H9 (cell line): Measurements from ENCODE around the gene STX8. TPM values are rescaled to one million over a fixed set of nuclear protein-coding genes. Genes with fewer than 3 reads are reported as not detected.

Experiments
- DNase-seq: peaks from one replicate; pipeline ENCODE4 v3.0.0-alpha.2; 2017
- H2AFZ ChIP-seq: one replicate; pipeline ENCODE4 v1.6.1; 2013; ENCODE audit warnings: mild to moderate bottlenecking, low read length, control low read depth, moderate library complexity
- H2AK5ac ChIP-seq: 2 replicates; pipeline ENCODE4 v1.6.1; 2013; ENCODE audit warnings: low read length, control low read depth, mixed read lengths; ENCODE audit not compliant: insufficient read length
- H2BK120ac ChIP-seq: one replicate; pipeline ENCODE4 v1.6.1; 2013; ENCODE audit warnings: low read depth, mild to moderate bottlenecking, low read length, control low read depth, inconsistent platforms; ENCODE audit not compliant: poor library complexity, severe bottlenecking
- H2BK12ac ChIP-seq: 2 replicates; pipeline ENCODE4 v1.6.1; 2013; ENCODE audit warnings: low read length, control low read depth, mixed read lengths, low read depth; ENCODE audit not compliant: insufficient read length
- H2BK15ac ChIP-seq: 2 replicates; pipeline ENCODE4 v1.6.1; 2013; ENCODE audit warnings: low read depth, low read length, control low read depth
- H2BK20ac ChIP-seq: one replicate; pipeline ENCODE4 v1.6.1; 2013; ENCODE audit warnings: low read depth, mild to moderate bottlenecking, low read length, control low read depth, inconsistent platforms; ENCODE audit not compliant: poor library complexity, severe bottlenecking
- H2BK5ac ChIP-seq: 2 replicates; pipeline ENCODE4 v1.6.1; 2013; ENCODE audit warnings: low read length, control low read depth, mixed read lengths; ENCODE audit not compliant: insufficient read length
- H3K14ac ChIP-seq: 2 replicates; pipeline ENCODE4 v1.6.1; 2013; ENCODE audit warnings: low read length, control low read depth; ENCODE audit not compliant: insufficient read depth
- H3K18ac ChIP-seq: 2 replicates; pipeline ENCODE4 v1.6.1; 2013; ENCODE audit warnings: low read depth, mild to moderate bottlenecking, mixed read lengths, low read length, control low read depth; ENCODE audit not compliant: insufficient read length
- H3K23ac ChIP-seq: 2 replicates; pipeline ENCODE4 v1.6.1; 2013; ENCODE audit warnings: low read length, control low read depth, mixed read lengths, low read depth; ENCODE audit not compliant: insufficient read length
- H3K23me2 ChIP-seq: 2 replicates; pipeline ENCODE4 v1.6.1; 2013; ENCODE audit warnings: low read depth, mild to moderate bottlenecking, mixed read lengths, low read length, control low read depth; ENCODE audit not compliant: insufficient read length, poor library complexity, severe bottlenecking
- H3K27ac ChIP-seq: 2 replicates; pipeline ENCODE4 v1.5.1; 2013; ENCODE audit warnings: low read length, control low read depth, mixed read lengths, low read depth; ENCODE audit not compliant: insufficient read length
- H3K27me3 ChIP-seq: 2 replicates; pipeline ENCODE4 v1.6.1; 2013; ENCODE audit warnings: low read length, control low read depth, inconsistent platforms; ENCODE audit not compliant: insufficient read depth
- H3K4ac ChIP-seq: 2 replicates; pipeline ENCODE4 v1.6.1; 2013; ENCODE audit warnings: low read depth, mild to moderate bottlenecking, control low read depth, inconsistent platforms, low read length, moderate library complexity
- H3K4me1 ChIP-seq: 2 replicates; pipeline ENCODE4 v1.6.1; 2013; ENCODE audit warnings: low read length, control low read depth, inconsistent platforms; ENCODE audit not compliant: insufficient read depth
- H3K4me2 ChIP-seq: 2 replicates; pipeline ENCODE4 v1.6.1; 2013; ENCODE audit warnings: low read length, control low read depth, mixed read lengths; ENCODE audit not compliant: insufficient read length, insufficient read depth
- H3K56ac ChIP-seq: 2 replicates; pipeline ENCODE4 v1.6.1; 2013; ENCODE audit warnings: low read depth, mild to moderate bottlenecking, mixed read lengths, low read length, control low read depth; ENCODE audit not compliant: insufficient read length
- H3K79me1 ChIP-seq: 2 replicates; pipeline ENCODE4 v1.6.1; 2013; ENCODE audit warnings: low read depth, mild to moderate bottlenecking, moderate library complexity, low read length, control low read depth, inconsistent platforms; ENCODE audit not compliant: insufficient read depth, poor library complexity, severe bottlenecking
- H3K79me2 ChIP-seq: 2 replicates; pipeline ENCODE4 v1.6.1; 2013; ENCODE audit warnings: low read length, control low read depth, inconsistent platforms; ENCODE audit not compliant: insufficient read depth
- H3K9ac ChIP-seq: 2 replicates; pipeline ENCODE4 v1.6.1; 2013; ENCODE audit warnings: low read length, control low read depth, mixed read lengths; ENCODE audit not compliant: insufficient read length; ENCODE audit errors: extremely low read depth
- H3K9me3 ChIP-seq: one replicate; pipeline ENCODE4 v1.6.1; 2013; ENCODE audit warnings: low read depth, low read length, inconsistent platforms; ENCODE audit not compliant: control insufficient read depth
- H3T11ph ChIP-seq: one replicate; pipeline ENCODE4 v1.6.1; 2013; ENCODE audit warnings: mild to moderate bottlenecking, low read length, control low read depth, inconsistent platforms
- H4K20me1 ChIP-seq: one replicate; pipeline ENCODE4 v1.6.1; 2013; ENCODE audit not compliant: control insufficient read depth, insufficient read length, insufficient read depth
- H4K5ac ChIP-seq: 2 replicates; pipeline ENCODE4 v1.6.1; 2013; ENCODE audit warnings: low read depth, mild to moderate bottlenecking, mixed read lengths, low read length, control low read depth; ENCODE audit not compliant: insufficient read length
- H4K8ac ChIP-seq: replicated peaks from 2 replicates; pipeline ENCODE4 v1.6.1; 2013; ENCODE audit warnings: low read length, control low read depth, mixed read lengths, low read depth; ENCODE audit not compliant: insufficient read length
- H4K91ac ChIP-seq: 2 replicates; pipeline ENCODE4 v1.6.1; 2013; ENCODE audit warnings: low read depth, mild to moderate bottlenecking, moderate library complexity, mixed read lengths, low read length, control low read depth; ENCODE audit not compliant: insufficient read length
- H3K27ac Mint-ChIP-seq, 3 experiments: 2 replicates in 2 of 3; 3 replicates in 1 of 3; pipeline ENCODE4 v1.8.0; 2020 to 2021; ENCODE audit warnings: mixed read lengths in 3 of 3, mild to moderate bottlenecking in 1 of 3, moderate library complexity in 1 of 3
- H3K27me3 Mint-ChIP-seq: 2 replicates; pipeline ENCODE4 v1.8.0; 2021; ENCODE audit warnings: low read depth, mild to moderate bottlenecking, moderate library complexity, mixed read lengths
- H3K36me3 Mint-ChIP-seq, 3 experiments: 2 replicates in 2 of 3; 3 replicates in 1 of 3; pipeline ENCODE4 v1.8.0; 2020 to 2021; ENCODE audit warnings: low read depth in 3 of 3, mixed read lengths in 3 of 3; ENCODE audit not compliant: insufficient read depth in 1 of 3
- H3K4me1 Mint-ChIP-seq, 2 experiments: 2 replicates each; pipeline ENCODE4 v1.8.0; 2020; ENCODE audit warnings: mixed read lengths in 2 of 2
- H3K4me3 Mint-ChIP-seq, 2 experiments: 2 replicates in 1 of 2; 3 replicates in 1 of 2; pipeline ENCODE4 v1.8.0; 2020 to 2021; ENCODE audit warnings: mild to moderate bottlenecking in 2 of 2, mixed read lengths in 2 of 2, moderate library complexity in 1 of 2
- H3K9me3 Mint-ChIP-seq, 2 experiments: 2 replicates in 1 of 2; 3 replicates in 1 of 2; pipeline ENCODE4 v1.8.0; 2020; ENCODE audit warnings: mild to moderate bottlenecking in 2 of 2, mixed read lengths in 2 of 2, moderate library complexity in 1 of 2
- CTCF ChIP-seq: fragments of 200-600 bp; sonication (generic); conservative IDR thresholded peaks from 3 replicates; pipeline ENCODE4 v1.8.0; 2021; ENCODE audit warnings: antibody characterized with exemption, mild to moderate bottlenecking
- WGBS: extraction: QIAGEN DNeasy Blood & Tissue Kit; methylation state at CpG from one replicate; pipeline ENCODE4 v1.1.7; 2013; ENCODE audit warnings: missing lambda C conversion rate, low lambda C conversion rate, mixed read lengths; ENCODE audit not compliant: insufficient read length; ENCODE audit errors: extremely low coverage; 5-methylcytosine and 5-hydroxymethylcytosine counted together
- total RNA-seq: library from RNA; stranded (reverse); gene quantifications from 2 replicates; pipeline ENCODE4 v1.2.1, GENCODE V29; 2021

STX8 gene
- total RNA-seq, 1 experiment from 2014 or later = 55.1 TPM

GRCh38 chr17:9566067-9566466, 9.6 kb downstream of the STX8 start:
- Histone ChIP-seq H2BK120ac (no peak overlapping the region), H2BK15ac (no peak overlapping the region), H3K79me1 (peaks cover 6% of the 10 kb centered on the region), H3K4ac (no peak overlapping the region), H3K4me1 (no peaks in the 10 kb centered on the region), H3K18ac (no peak overlapping the region), H3K27me3 (no peaks in the 10 kb centered on the region), H3K56ac (no peak overlapping the region), H4K91ac (no peak overlapping the region), H2BK20ac (no peak overlapping the region), H3K23ac (no peak overlapping the region), H3T11ph (no peak overlapping the region), H2BK5ac (no peak overlapping the region), H2BK12ac (no peak overlapping the region), H3K4me2 (no peak overlapping the region), H2AK5ac (no peak overlapping the region), H4K20me1 (no peaks in the 10 kb centered on the region), H3K27ac (no peak overlapping the region), H4K8ac (no peak overlapping the region), H3K9me3 (no peaks in the 10 kb centered on the region), H3K9ac (no peak overlapping the region), H2AFZ (no peak overlapping the region), H3K23me2 (no peaks in the 10 kb centered on the region), H3K79me2 (no peaks in the 10 kb centered on the region), H4K5ac (no peak overlapping the region), H3K14ac (no peak overlapping the region)
- Mint-ChIP-seq H3K4me1 (no peaks in the 10 kb centered on the region), H3K36me3 (peaks cover 7 to 16% (median 13%) of the 10 kb centered on the region in 3 experiments; a peak in 6 of 7 replicates), H3K27me3 (no peaks in the 10 kb centered on the region; the same call in 1 of the 2 replicates), H3K27ac (no peak overlapping the region), H3K4me3 (no peak overlapping the region), H3K9me3 (no peaks in the 10 kb centered on the region; a peak in 1 of 5 replicates)
- no peak for TF ChIP-seq CTCF
- no CpG with 5 or more reads among the region's 7 CpGs for WGBS
- DNase-seq = no peak
